ENCODE results near the gene DPM1.

Gene DPM1

DNA sequence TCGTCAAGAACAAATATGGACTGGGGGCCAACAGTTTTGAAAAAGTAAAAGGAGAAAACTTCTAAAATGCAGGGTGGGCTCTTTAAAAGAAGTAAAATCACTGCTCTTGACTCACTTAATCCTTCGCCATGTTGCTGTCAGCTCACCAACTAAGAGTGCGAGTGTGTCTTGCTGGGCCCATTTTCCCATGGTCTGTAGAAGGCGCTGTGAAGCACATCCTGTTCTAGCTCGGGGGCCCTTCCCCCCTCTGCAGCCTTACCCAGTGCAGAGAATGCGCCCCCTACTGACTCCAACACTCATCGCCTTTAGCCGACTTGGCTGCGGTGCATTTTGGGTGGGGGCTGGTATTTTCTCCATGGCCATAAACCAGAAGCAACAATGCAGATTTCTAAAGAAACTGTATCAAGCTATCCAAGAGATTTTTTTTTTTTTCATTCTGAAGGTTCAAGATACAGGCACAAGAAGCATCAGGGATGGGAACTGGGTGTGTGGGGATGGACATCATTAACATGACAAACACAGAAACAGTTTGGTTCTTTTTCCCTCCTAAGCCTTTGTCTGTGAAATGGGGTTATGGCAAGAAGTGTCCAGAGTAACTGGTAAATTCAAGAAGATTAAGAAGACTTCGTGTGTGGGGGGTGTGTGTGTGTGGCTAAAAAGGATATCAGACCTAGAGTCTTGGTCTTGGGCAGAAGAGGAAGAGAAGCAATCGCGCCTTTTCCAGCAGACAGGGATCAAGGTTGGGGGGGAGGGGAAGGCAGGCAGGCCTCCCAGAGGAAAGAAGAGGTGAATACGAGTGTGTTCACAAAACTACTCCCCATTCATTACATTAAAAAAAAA, 28.8 kb downstream of the DPM1 start:
- peak; percentile 96 for DNase-seq

DNA sequence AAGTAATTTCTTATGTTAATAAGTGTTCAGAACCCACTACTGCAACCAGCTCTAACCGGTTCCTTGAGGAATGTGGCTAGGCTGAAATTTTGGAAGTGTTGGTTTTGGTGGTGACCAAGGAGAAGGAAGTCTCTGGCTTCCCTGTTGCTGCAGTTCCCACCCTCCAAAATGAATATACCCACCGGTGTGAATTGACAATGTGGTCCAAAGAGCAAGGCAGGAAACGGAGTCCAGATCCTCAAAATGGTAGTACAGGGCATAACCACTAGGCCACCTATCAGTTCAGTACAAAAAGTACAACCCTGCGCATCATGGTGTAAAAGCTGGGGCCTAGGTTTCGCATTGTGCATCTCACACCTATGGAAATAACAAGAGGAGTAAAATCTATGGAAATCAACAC, 29.9 kb downstream of the DPM1 start:
- DNase-seq = no peak

DNA sequence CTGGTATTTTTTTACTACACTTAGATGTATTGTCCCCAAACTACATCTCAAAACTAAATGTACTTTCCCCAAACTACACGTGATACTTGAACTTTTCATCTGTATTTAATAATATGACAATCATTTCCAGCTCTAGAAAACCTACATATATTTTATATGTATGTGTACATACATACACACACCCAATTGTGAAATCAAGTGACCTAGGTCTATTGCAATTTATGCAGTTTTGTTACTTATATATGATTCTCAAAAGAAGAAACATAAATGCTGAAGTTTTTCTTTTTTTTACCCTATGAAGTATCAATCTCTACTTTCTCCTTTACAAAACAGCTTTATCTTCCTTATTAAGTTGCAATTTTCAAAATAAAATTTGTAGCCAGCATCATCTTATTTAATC, 31.8 kb downstream of the DPM1 start:
- no peak for DNase-seq

DNA sequence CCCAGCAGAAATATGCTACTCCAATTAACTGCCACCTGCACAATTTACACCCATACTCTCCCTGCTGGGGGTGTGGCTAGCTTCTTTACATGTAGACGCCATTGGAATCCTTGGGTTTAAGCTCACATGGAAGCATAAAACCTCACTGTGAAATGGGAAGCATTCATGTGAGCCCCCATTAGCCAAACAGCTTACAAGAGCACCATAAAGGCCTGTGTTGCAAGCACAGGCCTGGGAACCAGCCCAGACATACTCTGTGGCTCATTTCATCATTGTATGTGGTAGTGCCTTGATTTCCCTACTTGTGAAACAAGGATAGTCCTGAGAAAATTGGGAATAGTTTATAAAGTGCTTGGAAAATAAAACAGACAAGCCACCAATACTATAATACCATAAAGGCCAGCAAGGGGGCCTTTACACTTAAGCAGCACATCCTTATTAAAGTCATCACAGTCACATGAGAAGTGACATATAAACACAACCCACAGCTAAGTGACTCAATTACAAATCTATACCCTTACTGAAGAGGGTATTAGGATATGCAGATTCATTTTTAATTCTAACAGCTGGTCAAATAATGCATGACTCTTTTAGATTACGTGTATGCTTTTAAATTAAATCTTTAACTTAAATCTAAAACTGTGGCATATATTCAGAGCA, 33.9 kb downstream of the DPM1 start:
- no peak for DNase-seq

DNA sequence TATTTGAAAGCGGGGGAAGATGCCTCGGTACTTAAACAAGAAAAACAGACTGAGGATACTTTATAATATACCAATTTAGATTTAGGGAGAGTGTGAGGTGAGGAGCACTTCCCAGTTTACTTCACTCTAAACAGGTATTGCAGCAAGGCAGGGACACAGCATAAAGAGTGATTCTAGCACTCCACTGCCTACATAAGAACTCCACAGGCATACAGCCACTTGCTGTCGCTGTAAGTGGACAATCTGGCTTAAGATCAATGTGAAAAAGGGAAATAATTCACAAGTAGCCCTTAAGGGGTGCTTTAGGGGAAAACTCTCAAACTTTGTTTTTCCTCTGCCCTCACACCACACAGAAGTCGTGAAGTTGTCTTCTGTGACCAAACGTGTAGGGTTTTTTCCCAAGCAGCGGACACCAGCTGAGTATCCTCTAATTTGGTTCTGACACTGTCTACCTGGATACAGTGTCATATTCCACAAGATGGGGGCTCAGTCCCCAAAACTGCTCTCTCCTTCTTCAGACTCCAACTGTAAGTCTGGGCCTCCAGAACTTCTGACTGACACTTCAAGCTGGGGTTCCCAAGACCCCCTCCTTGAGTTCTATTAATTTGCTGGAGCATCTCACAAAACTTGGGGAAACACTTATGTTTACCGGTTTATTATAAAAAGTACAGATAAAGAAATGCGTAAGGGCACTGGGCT, 36.4 kb downstream of the DPM1 start:
- DNase-seq = no peak

DNA sequence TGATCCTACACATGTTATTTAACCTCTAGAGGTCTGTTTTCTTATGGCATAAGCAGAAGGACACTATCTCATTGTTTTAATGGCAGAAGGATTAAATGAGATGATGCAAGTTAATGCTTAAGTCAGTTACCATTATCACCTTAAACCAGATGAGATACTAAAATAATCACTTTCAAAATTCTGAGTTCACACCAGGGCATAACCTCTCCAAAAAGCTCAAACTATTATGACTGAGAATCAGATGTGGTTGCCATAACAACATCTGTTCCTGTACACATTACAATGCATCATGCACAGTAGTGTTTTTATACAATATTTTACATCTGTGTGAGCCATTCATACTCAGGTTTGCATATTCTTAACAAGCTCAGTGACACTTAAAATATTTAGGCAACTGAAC, 37.3 kb downstream of the DPM1 start:
- DNase-seq = no peak

DNA sequence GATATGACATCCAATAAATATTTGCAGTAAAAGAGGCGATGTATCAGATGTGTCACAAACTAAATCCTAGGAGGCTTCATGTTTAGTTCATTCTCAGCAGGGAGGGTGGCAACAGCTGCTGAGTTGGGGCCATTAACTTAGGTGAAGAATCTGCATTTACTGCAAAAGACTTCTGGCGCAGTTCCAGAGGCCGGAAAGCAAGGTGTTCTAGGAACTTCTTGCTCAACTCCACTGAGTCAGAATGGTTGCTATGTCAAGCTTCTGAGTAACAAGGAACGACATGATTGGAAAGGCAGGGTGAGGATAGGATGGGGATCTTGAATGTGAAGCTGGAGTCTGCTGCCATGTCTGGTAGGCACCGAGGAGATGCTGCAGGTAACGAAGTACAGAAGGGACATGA, 38.8 kb downstream of the DPM1 start:
- no peak for DNase-seq

DNA sequence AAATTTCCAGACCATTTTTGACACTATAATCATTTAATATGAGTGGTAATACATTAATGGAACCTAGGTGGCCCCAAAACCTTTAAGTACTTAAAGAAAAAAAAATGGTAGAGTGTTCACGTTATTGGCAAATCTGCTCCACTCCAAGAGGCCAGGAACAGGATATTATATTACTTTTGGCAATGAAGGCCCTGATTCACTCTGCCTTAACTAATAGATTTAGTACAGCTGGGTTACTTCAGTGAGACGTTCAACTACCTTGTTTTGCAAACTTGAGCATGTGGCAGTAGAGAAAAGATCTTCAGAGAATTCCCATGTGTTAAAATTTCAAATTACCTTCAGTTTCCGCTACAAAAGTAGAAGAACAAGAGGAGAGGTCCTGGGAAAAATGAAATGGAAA, 39.9 kb downstream of the DPM1 start:
- no peak for DNase-seq

DNA sequence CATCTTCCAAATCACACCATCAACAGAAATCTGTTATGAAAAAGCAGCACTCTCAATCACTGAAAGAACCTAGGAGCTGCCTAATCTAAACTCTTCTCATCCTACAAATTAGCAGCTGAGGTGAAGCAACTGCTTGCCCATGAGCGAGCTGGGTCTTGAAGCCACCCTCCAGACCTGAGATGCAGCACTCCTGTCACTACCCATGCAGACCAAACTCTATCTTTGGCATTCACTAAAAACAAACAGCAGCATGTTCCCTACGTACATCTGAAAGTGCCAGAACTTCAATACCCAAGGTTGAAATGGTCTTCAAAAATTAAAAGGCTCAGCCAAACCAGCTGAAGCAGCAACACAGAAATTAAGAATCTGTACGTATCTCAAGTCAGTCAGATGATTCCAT, 41.4 kb downstream of the DPM1 start:
- no peak for DNase-seq

DNA sequence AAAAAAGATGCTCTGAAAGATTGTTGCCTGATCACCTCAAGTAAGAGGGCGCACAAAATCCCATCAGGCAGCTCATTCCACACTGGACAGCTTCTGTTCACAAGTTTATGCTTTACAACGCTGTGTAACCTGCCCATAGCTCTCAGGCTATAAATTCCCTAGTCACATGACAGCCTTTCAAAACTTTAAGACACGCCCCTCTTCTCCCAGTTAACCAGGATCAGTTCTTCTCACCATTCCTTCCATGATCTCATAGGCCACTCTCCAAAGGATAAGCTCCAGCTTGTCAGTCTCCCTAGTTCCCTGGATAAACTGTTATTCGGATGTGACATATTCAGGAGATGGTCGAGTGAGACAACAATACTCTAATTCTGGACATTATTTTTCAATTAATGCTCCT, 42.1 kb downstream of the DPM1 start:
- no peak for DNase-seq

DNA sequence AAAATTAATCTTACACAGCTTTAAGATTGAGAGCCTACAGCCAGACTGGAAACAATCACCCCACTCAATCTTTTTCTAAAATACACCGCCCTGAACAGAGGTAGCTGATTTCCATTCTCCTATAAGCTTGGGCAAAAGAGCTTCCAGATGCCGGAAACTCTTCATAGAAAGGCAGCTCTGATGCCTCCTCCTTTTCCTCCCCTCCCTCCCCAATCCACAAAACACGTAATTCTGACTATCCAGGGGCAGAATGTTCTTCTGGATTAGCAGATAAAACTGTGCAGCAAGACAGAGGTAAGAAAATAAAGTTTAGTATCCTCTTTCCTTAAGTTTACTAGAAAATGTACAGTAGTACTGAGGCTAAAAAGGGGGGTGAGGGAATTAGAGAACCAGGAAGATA, 42.9 kb downstream of the DPM1 start:
- no peak for DNase-seq

DNA sequence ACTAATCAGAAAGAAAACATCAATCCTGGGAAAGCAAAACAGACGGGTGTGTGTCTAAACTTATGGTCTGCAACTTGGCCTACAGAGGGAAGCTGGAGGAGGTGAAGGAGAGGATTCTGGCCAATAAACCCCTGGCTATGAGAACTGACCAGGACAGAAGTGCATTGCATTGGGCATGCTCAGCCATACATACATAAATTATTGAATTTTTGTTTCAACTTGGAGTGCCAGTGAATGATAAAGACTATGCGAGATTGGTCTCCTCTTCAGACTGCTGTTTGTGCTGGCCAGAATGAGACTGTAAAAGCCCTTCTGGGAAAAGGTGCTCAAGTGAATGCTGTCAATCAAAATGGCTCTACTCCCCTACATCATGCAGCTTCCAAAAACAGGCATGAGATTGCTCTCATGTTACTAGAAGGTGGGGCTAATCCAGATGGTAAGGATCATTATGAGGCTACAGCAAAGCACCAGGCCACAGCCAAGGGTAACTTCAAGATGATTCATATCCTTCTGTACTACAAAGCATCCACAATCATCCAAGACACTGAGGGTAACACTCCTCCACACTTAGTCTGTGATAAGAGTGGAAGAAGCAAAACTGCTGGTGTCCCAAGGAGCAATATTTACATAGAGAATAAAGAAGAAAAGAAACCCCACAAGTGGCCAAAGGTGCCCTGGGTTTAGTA, 44.5 kb downstream of the DPM1 start:
- no peak for DNase-seq

DNA sequence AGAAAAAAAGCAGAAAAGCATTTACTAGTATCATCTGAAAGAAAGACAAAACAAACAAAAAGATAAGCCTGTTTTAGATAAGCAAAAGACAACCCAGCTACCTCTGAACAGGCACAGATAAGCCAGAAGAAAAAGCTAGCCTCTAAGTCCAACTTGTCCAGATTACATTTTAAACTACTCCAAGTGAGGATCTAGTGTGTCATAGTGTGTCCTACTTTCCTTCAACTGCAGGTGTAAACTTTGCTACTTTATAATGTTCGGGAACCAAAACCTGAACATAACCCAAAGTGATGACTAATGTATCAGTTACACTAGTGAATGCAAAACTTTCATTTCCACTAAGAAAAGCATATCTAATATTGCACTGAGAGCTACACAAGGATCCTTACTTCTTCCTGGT, 46.6 kb downstream of the DPM1 start:
- no peak for DNase-seq

DNA sequence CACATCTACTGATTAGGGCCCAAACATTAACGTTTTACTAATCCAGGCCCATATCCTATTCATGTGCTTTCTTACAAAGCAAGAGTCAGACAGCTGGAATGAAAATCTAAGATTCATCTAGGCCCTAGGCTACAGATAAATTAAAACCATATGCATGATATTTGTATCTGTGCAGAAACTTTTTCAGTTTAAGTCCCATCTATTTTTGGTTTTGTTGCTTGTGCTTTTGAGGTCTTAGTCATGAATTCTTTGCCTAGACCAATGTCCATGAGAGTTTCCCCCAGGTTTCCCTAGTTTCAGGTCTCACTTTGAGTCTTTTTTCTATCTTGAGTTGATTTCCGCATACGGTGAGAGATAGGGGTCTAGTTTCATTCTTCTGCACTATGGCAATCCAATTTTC, 47.3 kb downstream of the DPM1 start:
- no peak for DNase-seq

DNA sequence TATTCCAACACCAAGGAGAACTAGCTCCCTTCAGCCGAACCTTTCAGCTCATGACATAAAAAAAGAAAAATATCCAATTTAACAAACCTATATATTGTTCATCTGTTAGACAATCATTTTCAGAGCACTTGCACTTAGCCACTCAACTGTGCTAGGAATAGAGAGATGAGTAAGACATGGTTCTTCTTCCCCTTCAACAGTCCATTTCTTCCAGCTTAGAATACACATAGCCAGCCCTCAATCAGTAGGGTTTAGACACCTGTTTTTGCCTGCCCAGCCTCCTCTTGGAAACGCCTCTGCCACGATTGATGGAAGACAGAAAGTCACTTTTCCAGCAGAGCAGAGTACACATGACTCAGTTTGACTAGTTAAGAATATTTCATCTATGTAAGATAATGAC, 48.9 kb downstream of the DPM1 start:
- DNase-seq = no peak

DNA sequence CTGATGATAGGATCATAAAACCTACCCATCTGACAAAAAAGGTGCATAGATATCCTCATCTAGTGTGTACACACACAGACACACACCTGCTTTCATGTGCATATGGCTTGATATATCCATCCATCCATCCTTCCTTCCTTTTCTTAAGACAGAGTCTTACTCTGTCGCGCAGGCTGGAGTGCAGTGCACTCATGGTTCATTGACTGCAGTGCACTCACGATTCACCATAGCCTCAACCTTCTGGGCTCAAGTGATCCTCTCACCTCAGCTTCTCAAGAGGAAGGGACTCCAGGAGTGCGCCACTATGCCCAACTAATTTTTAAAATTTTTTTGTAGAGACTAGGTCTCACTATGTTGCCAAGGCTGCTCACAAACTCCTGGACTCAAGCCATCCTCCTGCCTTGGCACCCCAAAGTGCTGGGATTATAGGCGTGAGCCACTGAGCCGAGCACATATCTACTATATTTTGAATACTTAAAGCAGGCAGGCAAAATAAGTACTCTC, 54.2 kb downstream of the DPM1 start:
- DNase-seq = no peak

DNA sequence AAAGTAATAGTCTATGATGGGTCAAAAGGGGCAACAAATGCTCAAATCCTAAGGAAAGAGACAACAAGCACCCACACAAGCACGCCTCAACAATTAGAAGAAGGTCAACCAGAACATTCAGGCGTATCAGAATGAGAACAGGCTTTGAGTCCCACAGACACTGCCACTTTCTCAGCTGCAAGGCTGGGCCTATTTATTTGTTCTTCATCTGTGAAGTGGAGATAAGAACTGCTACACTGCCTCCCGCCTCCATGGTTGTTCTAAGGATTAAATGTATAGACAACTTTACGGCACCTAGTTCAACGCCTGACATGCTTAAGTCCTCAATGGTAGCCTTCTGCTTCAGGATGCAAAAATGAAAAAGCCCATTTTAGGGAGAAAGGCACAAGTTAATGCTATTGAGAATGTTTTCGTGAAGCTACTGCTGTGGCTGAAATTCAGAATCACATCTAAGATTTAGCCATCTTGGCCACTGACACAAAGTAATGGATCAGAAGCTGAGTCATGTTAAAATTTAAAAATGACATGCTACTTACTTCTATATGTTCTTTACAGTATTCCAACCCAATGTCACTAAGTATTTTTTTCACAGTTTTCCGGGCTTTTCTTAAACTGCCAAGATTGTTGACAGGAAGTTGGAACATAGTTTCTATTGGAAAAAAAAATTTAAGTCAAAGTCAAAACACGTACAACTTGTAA, 54.8 kb downstream of the DPM1 start:
- no peak for DNase-seq

DNA sequence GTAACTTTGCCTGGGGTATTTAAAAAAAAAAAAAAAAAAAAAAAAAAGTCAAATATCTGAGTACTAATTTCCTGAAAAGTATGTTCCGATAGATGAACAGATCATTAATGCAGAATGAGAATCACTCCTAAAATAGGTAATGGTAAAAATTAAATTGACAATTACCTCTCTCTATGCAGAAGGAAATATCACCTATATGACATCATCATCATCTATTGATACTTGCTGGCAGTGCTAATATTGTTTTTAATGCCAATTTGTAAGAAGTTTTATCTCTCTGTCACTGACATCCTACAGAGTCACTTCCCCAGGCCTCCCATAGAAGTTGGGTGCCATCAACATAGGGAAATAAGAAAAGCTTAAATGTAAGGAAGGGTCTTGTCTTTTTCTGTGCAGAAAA, 57.0 kb downstream of the DPM1 start:
- DNase-seq = no peak

DNA sequence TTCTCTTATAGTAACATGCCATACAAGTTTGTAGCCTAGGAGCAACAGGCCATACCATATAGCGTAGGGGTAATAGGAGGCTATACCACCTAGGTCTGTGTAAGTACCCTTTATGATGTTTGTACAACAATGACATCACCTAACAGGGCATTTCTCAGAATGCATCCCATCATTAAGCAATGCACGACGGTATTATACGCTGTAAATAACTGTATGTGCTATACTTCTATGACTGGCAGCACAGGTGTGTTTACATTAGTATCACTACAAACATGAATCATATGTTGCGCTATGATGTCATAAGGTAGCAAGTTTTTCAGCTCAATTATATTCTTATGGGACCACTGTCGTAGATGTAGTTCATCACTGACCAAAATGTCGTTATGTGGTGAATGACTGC, 58.1 kb downstream of the DPM1 start:
- DNase-seq = peak in 1 of 2 experiments; percentile 17

DNA sequence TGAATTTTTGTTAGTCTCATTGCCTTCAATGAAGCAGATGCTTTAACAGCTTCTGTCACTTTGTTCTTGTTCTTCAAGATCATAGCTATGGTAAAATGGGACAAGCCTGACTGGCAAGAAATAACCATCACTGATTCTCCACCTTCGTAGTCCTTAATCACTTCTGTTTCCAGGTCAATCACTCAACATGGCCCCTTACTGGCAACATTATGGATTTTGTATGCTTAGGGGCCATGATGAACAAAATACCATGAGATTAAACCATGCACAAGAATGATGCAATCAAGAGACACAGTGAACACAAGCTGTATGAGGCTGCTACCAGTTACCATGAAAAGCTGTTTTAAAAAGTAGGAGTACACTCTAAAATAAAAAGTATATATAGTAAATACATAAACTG, 59.9 kb downstream of the DPM1 start:
- DNase-seq = no peak

DNA sequence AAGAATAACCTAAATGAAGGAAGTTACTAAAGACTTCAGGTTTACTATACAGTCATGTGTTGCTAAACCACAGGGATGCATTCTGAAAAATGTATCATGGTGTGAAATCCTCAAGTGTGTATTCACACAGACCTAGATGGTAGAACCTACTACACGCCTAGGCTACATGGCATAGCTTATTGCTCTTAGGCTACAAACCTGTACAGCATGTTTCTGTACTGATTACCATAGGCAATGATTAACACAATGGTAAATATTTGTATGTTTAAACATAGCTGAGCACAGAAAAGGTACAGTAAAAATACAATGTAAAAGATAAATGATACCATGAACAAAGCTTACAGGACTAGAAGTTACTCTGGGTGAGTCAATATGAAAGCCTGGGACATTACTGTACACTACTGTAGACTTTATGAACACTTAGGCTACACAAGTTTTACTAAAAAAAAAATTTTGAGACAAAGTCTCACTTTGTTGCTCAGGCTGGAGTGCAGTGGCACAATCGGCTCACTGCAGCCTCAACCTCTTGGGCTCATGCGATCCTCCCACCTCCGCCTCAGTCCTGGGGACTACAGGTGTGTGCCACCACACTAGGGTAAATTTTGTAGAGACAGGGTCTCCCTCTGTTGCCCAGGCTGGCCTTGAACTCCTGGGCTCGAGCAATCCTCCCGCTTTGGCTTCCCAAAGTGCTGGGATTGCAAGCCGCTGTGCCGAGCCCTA, 63.1 kb downstream of the DPM1 start:
- no peak for DNase-seq

DNA sequence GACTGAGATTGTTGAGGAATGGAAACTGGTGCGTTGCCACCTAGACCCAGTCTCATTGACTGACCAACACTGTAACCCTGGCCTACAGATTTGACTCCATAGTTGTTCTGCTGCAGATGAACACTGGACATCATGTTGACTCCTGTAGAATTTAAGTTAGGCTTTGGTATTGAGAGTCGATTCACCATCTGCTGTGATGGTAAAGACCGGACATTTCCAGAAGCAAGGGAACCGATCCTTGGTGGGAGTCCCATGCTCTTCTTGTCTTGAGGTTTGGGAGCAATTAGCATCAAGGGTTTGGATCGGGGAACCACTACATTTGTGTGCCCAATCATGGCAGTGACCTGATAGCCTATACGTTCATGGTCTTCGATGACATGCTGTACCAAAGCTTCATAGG, 64.7 kb downstream of the DPM1 start:
- no peak for DNase-seq
